Measurements from ENCODE around the gene KHDC1L.
"Not testable (repeated sequence)": the region's sequence is repeated elsewhere in the genome, so short reads cannot be mapped to it uniquely, and the experiment has no call there.

The KHDC1L gene, protein sequence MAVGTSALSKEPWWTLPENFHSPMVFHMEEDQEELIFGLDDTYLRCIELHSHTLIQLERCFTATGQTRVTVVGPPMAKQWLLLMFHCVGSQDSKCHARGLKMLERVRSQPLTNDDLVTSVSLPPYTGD

GRCh38 chr6:73225396-73225795, at the start of gene KHDC1L:
TSS of gene KHDC1L (minus strand) at chr6:73225496. CDS start at chr6:73225408, 88 bp downstream.
- no peak for DNase-seq (ENCODE audit: low read depth)

- not testable (repeated sequence) for DNase-seq (ENCODE audit: low read depth)
These were observed 44.0 kb upstream of the KHDC1L start for GRCh38 chr6:73269296-73269695.

DNA sequence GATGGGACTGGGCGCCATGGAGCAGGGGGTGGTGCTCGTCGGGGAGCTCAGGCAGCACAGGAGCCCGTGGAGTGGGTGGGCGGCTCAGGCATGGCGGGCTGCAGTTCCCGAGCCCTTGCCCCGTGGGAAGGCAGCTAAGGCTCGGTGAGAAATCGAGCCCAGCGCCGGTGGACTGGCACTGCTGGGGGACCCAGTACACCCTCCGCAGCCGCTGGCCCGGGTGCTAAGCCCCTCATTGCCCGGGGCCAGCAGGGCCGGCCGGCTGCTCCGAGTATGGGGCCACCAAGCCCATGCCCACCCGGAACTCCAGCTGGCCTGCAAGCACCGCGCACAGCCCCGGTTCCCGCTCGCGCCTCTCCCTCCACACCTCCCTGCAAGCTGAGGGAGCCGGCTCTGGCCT, 43.6 kb upstream of the KHDC1L start:
- not testable (repeated sequence) for DNase-seq (ENCODE audit: low read depth)

DNA sequence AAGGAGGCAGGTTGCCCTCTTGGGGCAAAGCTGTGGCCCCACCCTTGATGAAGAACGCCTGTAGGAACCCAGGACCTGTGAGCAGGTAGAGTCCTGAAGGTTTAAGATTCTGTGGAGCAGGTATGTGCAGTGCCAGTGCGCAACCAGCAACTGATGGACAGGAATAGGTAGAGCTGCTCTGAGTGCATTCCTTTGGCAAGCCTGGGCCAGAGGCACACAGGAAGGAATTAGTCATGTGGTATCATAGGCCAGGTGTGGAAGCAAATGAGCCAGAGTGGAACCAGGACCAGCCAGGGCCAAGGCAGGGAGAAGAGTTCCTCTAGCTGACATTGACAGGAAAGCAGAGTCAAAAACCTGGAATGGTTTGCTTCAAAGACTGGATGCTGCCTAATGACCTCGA, 39.1 kb upstream of the KHDC1L start:
- DNase-seq (ENCODE audit: low read depth): no peak

DNA sequence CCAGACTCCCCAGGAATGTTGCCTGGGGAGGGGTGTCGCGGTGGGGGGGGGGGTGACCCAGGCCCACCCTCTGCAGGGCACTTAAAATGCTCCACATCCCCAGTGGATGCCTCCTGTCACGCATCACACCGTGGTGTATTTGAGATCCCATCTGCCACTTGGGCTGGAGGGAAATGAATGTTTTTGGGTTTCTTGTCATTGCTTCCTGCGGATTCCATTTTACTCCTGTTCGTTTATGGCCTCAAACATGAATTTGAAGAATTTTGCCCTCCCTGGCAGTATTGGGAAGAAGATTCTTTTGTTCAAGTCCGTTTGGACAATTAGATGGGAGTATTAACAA, 38.2 kb upstream of the KHDC1L start:
- no peak for DNase-seq (ENCODE audit: low read depth)

- peak; percentile 60 for DNase-seq (ENCODE audit: low read depth)
These were observed 37.6 kb upstream of the KHDC1L start, which contains the start of gene KHDC1 for GRCh38 chr6:73262671-73263569. TSS of gene KHDC1 (minus strand) at chr6:73263196. CDS start at chr6:73242517, 20,679 bp downstream.

DNA sequence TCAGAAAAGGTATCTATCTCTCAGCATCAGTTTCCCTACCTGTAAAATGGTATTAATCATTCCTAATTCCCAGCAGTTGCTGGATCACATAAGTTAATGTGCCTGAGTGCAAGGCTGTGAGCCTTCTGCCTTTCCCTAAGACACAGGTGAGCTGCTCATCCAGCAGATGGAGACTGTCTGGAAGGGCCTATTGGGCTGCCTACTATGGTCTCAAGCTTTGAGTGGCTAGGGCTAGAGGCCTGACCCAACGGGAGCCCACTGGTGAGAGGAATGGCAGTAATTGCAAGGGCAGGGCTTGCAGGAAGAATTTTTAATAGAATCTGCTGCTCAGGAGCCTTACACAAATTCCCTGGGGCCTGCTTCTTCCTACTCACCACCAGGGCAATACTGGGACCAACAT, 33.4 kb upstream of the KHDC1L start:
- no peak for DNase-seq (ENCODE audit: low read depth)

- not testable (repeated sequence) for DNase-seq (ENCODE audit: low read depth)
These were observed 29.0 kb upstream of the KHDC1L start for GRCh38 chr6:73254323-73254722.

DNA sequence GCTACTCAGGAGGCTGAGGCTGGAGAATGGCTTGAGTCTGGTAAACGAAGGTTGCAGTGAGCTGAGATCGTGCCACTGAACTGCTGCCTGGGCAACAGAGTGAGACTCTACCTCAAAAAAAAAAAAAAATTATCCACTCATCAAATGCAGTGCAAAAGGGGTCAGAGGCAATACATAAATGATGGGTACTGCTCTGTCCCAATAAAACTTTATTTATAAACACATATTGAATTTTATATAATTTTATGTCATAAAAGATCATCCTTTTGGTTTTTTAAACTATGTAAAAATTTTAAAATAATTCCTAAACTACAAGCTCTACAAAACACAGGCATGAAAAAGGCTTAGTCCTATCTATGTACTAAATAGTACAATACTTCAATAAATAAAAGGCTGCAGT, 27.4 kb upstream of the KHDC1L start:
- DNase-seq (ENCODE audit: low read depth): no peak

DNA sequence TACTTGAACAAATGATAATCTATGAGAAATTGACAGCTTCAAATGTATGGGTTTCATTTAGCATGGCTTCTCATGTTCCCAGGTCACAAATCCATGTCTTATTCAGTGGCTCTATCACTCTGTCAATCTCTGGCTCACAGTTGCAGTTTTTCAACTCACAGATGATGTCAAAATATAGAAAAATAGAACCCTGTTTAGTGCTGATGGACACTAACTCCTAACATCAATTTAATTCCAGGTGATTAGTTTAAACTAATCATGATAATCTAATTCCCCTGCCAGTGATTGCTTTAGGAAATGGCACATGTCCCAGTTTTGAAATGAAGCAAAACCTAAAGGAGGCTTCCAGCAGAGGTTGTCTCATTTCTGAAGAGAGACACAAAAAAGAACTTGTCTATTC, 24.7 kb upstream of the KHDC1L start:
- no peak for DNase-seq (ENCODE audit: low read depth)

GRCh38 chr6:73248192-73248903, 23.1 kb upstream of the KHDC1L start:
- no peak for DNase-seq (ENCODE audit: low read depth)

- no peak for DNase-seq (ENCODE audit: low read depth)
These were observed 16.7 kb upstream of the KHDC1L start for GRCh38 chr6:73242001-73242400.

GRCh38 chr6:73240730-73241129, 15.4 kb upstream of the KHDC1L start:
- no peak for DNase-seq (ENCODE audit: low read depth)

DNA sequence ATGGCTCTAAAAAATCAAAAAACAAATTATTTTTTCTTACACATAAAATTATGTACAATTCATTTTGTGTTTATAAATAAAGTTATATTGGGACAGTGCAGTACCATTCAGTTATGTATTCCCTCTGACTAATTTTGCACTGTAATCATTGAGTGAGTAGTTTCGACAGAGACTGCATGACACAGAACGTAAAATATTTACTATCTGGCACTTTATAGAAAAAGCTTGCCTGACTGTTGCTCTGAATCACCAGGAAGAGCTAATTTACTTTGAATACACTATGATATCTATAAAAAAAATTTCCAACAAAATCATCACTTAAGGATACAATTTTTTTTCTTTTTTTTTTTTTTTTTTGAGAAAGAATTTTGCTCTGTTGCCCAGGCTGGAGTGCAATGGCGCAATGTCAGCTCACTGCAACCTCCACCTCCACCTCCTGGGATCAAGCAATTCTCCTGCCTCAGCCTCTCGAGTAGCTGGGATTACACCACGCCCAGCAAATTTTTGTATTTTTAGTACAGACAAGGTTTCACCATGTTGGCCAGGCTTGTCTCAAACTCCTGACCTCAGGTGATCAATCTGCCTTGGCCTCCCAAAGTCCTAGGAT, 11.0 kb upstream of the KHDC1L start:
- DNase-seq (ENCODE audit: low read depth): no peak

DNA sequence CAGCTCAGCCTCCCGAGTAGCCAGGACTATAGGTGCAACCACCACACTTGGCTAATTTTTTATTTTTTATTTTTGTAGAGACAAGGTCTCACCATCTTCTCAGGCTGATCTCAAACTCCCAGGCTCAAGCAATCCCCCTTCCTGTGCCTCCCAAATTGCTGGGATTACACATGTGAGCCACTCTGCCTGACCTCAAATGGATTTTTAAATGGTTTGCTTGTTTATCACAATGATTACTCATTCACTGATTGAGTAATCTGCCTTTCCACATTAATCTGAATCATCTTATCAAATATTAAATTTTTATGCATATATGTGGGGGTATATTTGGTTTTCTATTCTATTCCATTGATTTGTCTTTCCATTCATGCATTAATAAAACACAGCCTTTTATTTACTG, 9.4 kb upstream of the KHDC1L start:
- no peak for DNase-seq (ENCODE audit: low read depth)

GRCh38 chr6:73233971-73234370, 8.7 kb upstream of the KHDC1L start:
- DNase-seq (ENCODE audit: low read depth): not testable (repeated sequence)

DNA sequence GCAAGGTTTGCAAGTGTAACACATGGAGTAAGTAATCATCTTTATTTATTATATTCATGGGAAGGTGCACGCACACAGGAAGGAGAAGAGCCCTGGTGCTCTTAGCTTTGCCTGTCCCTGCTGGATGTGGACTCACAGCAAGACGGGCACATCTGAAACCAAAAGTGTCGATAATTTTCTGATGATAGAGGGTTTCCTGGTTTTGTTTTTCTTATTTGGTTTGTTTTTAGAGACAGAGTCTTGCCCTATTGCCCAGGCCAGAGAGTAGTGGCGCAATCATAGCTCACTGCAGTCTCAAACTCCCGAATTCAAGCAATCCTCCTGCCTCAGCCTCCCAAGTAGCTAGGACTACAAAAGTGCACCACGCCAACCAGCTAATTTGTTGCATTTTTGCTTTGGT, 7.8 kb upstream of the KHDC1L start:
- DNase-seq (ENCODE audit: low read depth): no peak

DNA sequence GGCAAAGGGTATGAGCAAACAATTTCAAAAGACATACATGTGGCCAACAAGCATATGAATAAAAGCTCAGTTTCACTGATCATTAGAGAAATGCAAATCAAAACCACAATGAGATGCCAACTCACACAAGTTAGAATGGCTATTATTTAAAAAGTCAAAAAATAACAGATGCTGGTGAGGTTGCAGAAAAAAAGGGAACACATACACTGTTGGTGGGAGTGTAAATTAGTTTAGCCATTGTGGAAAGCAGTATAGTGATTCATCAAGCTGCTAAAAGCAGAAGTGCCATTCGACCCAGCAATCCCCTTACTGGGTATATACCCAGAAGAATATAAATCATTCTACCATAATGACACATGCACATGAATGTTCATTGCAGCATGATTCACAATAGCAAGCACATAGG, 6.7 kb upstream of the KHDC1L start:
- no peak for DNase-seq (ENCODE audit: low read depth)

- DNase-seq (ENCODE audit: low read depth): no peak
These were observed 2.4 kb upstream of the KHDC1L start for GRCh38 chr6:73227606-73228255.

DNA sequence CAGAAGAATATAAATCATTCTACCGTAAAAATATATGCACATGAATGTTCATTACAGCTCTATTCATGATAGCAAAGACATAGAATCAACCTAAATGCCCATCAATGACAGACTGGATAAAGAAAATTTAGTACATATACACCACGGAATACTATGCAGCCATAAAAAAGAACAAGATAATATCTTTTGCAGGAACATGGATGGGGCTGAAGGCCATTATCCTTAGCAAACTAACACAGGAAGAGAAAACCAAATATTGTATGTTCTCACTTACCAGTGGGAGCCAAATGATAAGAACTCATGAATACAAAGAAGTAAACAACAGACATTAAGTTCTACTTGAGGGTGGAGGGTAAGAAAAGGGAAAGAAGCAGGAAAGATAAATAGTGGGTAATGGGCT, 8.4 kb downstream of the KHDC1L start:
- no peak for DNase-seq (ENCODE audit: low read depth)

GRCh38 chr6:73209117-73209516, 16.2 kb downstream of the KHDC1L start:
- DNase-seq (ENCODE audit: low read depth): no peak

- DNase-seq (ENCODE audit: low read depth): no peak
These were observed 18.0 kb downstream of the KHDC1L start for GRCh38 chr6:73207221-73207837.
